Activated naive CD8-positive, alpha-beta T cell treated with anti-CD3 and anti-CD28 coated beads, Interleukin-2, amount 50 U/mL, for 24 hours (primary cell): ENCODE data around the gene MRPS34.

Source experiments
- ATAC-seq: fragments of 150-1000 bp; cut with Tn5 transposase; one replicate; pipeline ENCODE4 v1.10.0; 2021
- DNase-seq: peaks from one replicate; pipeline ENCODE4 v3.0.0; 2021
- H3K27ac Mint-ChIP-seq: one replicate; pipeline ENCODE4 v1.8.0; 2021; ENCODE audit warnings: mild to moderate bottlenecking, mixed read lengths
- H3K27me3 Mint-ChIP-seq: one replicate; pipeline ENCODE4 v1.8.0; 2021; ENCODE audit warnings: mixed read lengths
- H3K36me3 Mint-ChIP-seq: one replicate; pipeline ENCODE4 v1.8.0; 2021; ENCODE audit warnings: low read depth, mixed read lengths
- H3K4me1 Mint-ChIP-seq: one replicate; pipeline ENCODE4 v1.8.0; 2021; ENCODE audit warnings: mixed read lengths
- H3K4me3 Mint-ChIP-seq: one replicate; pipeline ENCODE4 v1.8.0; 2021; ENCODE audit warnings: mild to moderate bottlenecking, moderate library complexity, mixed read lengths
- H3K9me3 Mint-ChIP-seq: one replicate; pipeline ENCODE4 v1.8.0; 2021; ENCODE audit warnings: mixed read lengths

Gene MRPS34

DNA sequence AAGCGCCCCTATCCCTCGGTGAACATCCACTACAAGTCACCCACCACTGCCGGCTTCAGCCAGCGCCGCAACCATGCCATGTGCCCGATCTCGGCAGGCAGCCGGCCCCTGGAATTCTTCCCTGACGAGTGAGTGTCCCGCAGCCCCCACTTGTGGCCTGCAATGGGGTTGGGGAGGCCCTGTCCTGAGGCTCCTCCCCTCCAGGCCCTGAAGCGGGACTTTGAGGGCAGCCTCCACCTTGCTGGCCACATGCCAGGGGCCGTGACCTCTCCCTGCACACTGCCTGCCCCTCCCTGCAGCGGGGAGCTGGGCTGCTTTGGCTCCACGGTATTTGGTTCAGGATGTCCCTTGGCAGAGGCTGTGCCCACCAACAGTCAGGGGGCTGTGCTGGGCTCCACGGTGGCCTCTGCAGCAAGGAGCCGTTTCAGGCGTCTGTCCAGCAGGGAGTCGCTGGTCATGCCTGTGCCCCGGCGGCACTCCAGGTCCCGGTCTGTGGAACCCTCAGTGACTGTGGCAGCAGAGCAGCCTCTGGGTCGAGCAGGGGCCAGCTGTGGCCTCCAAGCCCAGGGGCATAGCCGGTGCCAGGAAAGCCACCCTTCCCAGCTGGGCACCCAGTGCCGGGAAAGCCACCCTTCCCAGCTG is 9.9 kb downstream of the MRPS34 start:
- DNase-seq (no peak), ATAC-seq (no peak)
- Mint-ChIP-seq H3K4me1 (no peaks in the 10 kb centered on the region), H3K4me3 (no peak overlapping the region), H3K9me3 (no peaks in the 10 kb centered on the region), H3K27ac (no peak overlapping the region), H3K27me3 (no peaks in the 10 kb centered on the region), H3K36me3 (peaks cover 5% of the 10 kb centered on the region)

DNA sequence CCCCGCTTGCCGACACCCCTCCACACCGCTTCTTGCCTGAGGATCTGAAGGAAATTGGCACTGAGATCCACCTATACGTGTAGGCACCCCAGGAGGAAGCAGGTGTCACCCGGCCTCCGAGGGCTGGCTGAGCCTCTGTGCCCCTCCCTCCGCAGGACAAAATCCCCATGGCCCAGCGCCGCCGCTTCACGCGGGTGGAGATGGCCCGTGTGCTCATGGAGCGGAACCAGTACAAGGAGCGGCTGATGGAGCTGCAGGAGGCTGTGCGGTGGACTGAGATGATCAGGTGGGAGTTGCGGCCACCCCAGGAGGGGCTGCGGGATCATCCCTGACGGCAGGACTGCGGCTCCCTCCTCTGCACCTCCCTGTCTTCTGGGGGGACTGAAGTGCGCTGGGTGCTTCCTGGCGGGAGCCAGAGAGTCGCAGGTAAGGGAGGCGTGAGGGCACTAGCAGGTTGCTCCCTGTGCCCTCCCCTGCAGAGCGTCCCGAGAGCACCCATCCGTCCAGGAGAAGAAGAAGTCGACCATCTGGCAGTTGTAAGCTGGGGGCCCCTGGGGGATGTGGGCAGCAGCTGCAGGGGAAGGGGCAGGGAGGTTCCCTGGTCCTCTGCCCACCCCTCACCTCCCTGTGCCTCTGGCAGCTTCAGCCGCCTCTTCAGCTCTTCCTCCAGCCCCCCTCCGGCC is 10.6 kb downstream of the MRPS34 start:
- H3K4me1 Mint-ChIP-seq = peaks cover 3% of the 10 kb centered on the region
- H3K27ac Mint-ChIP-seq = no peak overlapping the region
- no peak for ATAC-seq
- DNase-seq = no peak
- H3K9me3 Mint-ChIP-seq = no peaks in the 10 kb centered on the region
- H3K36me3 Mint-ChIP-seq = peaks cover 4% of the 10 kb centered on the region
- H3K27me3 Mint-ChIP-seq = no peaks in the 10 kb centered on the region
- no peak overlapping the region for H3K4me3 Mint-ChIP-seq

DNA sequence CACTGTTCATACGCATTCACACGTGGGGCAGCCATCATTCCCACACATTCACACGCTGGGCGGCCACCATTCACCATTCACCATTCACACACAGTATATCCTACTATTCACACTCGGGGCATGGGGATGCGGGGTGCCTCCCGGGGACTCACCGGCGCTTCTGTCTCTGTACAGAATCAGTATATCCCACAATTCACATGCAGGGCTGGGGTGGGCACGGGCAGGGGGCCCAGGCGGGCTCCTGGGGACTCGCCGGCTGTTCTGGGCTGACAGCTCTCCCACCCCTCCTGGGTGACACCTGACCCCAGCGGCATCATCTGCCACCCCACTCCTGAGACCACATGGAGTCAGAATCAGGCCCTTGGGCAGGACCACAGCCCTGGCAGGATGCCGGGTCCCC is 11.2 kb downstream of the MRPS34 start:
- H3K36me3 Mint-ChIP-seq = peaks cover 4% of the 10 kb centered on the region
- no peaks in the 10 kb centered on the region for H3K27me3 Mint-ChIP-seq
- ATAC-seq (no peak), DNase-seq (no peak)
- no peaks in the 10 kb centered on the region for H3K9me3 Mint-ChIP-seq
- no peak overlapping the region for H3K4me3 Mint-ChIP-seq
- no peak overlapping the region for H3K27ac Mint-ChIP-seq
- peaks cover 5% of the 10 kb centered on the region for H3K4me1 Mint-ChIP-seq

DNA sequence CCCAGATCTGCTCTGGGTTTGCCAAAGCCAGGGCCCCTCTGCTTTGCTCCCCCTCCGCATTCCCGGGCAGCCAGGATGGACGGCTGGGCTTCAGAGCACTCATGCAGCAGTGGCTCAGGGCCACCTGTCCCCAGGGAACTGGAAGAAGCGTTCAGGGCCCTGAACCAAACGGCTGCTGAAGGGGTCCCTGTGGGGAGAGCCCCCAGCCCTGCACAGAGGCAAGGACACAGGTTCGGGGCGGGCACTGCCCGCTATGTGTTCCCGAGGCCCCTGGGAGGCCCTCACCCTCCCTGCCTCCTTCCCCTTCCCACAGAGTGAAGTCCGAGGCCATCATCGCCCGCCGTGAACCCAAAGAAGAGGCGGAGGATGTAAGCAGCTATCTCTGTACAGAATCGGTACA is 12.0 kb downstream of the MRPS34 start:
- H3K4me3 Mint-ChIP-seq = no peak overlapping the region
- H3K36me3 Mint-ChIP-seq = peaks cover 4% of the 10 kb centered on the region
- H3K9me3 Mint-ChIP-seq = no peaks in the 10 kb centered on the region
- no peaks in the 10 kb centered on the region for H3K27me3 Mint-ChIP-seq
- peaks cover 7% of the 10 kb centered on the region for H3K4me1 Mint-ChIP-seq
- DNase-seq (no peak), ATAC-seq (no peak)
- no peak overlapping the region for H3K27ac Mint-ChIP-seq

DNA sequence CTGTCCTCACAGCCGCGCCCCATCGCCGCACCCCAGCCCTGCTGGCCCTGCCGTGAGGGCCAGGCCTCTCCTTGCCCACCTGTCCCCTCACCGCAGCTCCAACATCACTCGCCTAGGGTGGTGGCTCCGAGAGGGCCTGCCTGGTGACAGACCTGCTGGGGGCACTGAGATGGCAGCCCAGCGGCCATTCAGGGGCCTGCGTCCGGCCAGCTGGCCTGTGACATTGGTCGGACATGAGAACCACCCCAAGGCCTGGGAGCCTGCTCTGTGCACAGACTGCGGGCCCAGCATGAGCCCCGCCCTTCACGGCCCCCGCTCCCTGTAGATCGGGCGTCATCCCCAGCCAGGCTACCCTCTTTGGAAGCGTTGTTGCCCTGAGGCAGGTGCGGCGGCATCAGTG is 13.4 kb downstream of the MRPS34 start:
- Mint-ChIP-seq H3K27ac (no peak overlapping the region), H3K36me3 (peaks cover 4% of the 10 kb centered on the region)

DNA sequence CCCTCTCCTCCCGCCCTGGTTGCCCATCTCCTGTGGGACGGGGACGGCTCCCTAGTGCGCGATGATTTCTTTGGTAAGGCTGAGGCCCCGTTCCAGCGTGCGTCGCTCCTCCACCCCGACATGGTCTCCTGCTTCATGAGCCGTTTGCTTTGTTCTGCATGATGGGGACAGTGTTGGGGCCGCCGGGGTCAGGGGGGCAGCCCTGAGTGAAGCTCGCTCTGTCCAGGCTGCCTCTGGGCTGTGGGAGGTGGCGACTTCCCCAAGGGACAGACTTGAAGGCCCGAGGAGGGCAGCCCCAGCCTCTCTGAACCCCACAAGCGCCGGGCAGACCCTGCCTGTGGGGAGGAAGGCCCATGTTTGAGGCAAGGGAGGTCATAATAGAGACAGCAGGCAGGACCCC is 14.0 kb downstream of the MRPS34 start:
- Mint-ChIP-seq H3K4me1 (peaks cover 7% of the 10 kb centered on the region), H3K4me3 (no peak overlapping the region), H3K27me3 (no peaks in the 10 kb centered on the region), H3K9me3 (no peaks in the 10 kb centered on the region), H3K36me3 (peaks cover 4% of the 10 kb centered on the region), H3K27ac (no peak overlapping the region)
- DNase-seq = no peak
- no peak for ATAC-seq

More for the DNA sequence above, 13.4 kb downstream of the MRPS34 start:
- Mint-ChIP-seq H3K4me1 (peaks cover 7% of the 10 kb centered on the region), H3K9me3 (no peaks in the 10 kb centered on the region), H3K27me3 (no peaks in the 10 kb centered on the region), H3K4me3 (no peak overlapping the region)
- ATAC-seq (no peak), DNase-seq (no peak)

DNA sequence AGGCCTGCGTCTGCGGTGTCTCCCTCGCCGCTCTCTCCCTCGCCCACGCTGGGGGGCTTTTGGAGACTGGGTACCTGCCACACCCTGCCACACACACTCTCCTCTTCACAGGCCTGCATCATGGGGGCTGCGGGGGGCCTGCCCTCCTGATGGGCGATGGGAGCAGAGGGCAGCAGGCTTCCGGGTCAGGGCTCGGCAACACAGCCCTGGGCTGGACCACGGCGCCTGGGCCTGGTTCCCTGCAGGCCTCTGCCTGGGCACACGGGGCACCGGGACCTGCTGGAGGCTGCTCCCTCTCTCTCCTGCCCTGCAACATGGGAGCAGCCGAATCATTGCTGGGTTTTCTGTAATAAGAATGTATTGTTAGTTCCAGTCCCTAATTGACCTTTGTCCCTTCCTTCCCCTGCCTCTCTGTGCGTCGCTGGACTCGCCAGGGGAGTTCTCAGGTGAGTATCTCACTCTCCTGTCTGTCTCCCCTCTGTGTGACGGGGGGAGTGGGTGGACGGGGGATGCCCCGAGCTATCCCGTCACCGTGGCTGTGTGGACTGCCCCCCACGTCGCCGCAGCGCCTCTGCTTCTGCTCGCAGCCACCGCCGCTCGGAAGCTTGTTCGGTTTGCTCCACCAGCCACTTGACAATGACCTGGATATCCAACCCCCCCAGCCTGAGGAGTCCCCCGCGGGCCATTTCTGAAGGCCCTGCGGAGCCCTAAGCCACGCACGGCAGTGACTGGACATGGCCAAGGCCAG is 15.0 kb downstream of the MRPS34 start:
- H3K4me3 Mint-ChIP-seq = no peak overlapping the region
- no peaks in the 10 kb centered on the region for H3K9me3 Mint-ChIP-seq
- peaks cover 4% of the 10 kb centered on the region for H3K36me3 Mint-ChIP-seq
- no peak overlapping the region for H3K27ac Mint-ChIP-seq
- peaks cover 7% of the 10 kb centered on the region for H3K4me1 Mint-ChIP-seq
- no peaks in the 10 kb centered on the region for H3K27me3 Mint-ChIP-seq
- DNase-seq (no peak), ATAC-seq (no peak)

DNA sequence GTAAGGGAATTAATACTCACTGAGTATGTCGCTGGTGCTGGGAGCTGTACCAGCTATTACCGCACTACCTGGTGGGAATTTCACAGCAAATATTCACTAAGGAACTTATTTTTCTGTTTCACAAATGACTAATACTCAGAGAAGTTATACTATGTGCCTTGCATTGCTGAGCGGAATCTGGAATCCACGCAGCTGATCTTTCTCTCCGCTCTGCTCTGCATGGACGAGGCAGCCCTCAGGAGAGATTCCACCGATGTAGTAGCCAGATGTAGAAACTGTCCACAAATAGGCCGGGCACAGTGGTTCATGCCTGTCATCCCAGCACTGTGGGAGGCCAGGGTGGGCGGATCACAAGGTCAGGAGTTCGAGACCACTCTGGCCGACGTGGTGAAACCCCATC is 18.7 kb downstream of the MRPS34 start:
- Mint-ChIP-seq H3K9me3 (no peaks in the 10 kb centered on the region), H3K27ac (no peak overlapping the region), H3K4me1 (peaks cover 7% of the 10 kb centered on the region), H3K27me3 (no peaks in the 10 kb centered on the region), H3K36me3 (peaks cover 2% of the 10 kb centered on the region), H3K4me3 (no peak overlapping the region)
- ATAC-seq = no peak
- DNase-seq = no peak

DNA sequence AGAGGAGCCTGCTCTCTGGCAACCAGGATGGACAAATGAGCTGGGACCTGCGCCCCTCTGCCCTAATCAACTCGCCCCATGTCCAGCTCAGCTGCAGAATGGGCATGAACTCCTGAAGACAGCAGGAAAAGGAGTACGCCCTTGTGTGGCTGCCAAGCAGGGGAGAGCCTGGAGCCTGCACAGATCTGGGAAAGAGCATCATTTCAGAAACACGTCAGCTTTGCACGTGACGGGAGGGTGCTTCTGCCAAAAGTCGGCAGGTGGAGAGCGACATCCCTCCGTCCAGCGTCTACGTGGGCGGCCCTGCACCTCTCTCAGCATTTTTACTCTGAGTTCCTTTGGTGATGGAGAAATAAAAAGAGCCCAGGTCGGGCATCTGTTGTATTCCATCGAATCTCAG is 20.1 kb downstream of the MRPS34 start:
- peaks cover 2% of the 10 kb centered on the region for H3K36me3 Mint-ChIP-seq
- no peaks in the 10 kb centered on the region for H3K9me3 Mint-ChIP-seq
- DNase-seq = no peak
- H3K4me1 Mint-ChIP-seq = peaks cover 7% of the 10 kb centered on the region
- no peak for ATAC-seq
- no peaks in the 10 kb centered on the region for H3K27me3 Mint-ChIP-seq
- no peak overlapping the region for H3K27ac Mint-ChIP-seq
- H3K4me3 Mint-ChIP-seq = no peak overlapping the region

DNA sequence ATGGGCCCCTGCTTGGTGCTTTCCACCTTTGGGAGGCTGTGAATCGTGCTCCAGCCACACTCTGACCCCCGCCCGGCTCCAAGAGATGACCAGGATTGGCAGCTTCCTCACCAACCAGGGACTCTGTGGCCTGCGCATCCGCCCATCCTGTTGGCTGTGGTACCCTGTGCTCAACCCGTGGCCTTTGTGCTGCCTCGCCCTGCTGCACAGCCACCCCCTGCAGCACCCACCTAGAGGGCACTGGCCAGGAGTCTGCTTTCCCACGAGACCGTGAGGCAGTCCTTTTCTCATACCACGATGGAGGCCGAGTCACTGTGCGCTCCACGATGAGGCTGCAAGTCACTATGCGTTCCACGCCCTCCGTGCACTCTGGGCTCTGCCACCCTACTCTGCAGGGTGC is 21.0 kb downstream of the MRPS34 start:
- peaks cover 2% of the 10 kb centered on the region for H3K36me3 Mint-ChIP-seq
- peaks cover 2% of the 10 kb centered on the region for H3K4me1 Mint-ChIP-seq

DNA sequence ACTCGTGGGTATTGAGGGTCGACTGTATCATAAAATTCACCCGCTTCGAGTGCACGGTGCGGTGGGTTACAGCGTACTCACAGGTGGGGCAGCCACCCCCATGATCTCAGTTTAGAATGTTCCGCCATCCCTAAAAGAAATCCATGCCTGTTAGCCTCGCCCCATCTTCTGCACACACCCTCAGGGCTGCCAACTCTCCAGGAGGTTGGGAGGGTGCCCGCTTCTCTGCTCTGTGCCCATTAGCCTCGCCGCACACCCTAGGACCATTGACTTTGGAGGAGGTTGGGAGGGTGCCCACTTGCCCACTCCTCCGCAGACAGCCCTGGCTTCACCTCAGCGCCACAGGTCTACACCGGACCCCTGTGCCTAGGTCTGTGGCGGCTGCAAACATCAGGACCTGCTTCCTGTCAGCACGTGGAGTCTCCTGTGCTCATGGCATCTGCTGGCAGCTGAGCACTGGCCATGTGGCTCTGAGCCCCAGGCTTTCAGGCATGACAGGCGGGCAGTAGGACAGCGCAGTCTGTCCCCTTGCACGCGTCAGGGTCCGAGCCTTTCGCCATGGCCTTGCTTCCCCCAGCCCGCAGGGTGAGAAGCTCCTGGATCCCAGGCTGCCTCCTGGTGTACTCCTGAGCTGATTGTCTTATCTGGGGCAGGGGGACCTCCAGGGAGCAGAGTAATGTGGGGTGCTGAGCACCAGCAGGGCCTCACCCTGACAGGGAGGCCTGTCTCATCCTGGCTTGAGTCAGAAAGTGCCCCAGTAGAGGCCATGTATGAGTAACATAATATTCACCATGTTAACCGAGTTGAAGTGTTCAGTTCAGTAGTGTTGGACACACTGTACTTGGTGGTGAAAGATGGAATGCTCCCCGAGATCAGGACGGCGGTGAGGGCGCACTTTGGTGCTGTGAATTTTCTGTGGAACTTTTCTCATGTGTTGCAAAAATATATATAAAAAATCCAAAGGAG is 23.5 kb downstream of the MRPS34 start:
- H3K9me3 Mint-ChIP-seq = no peaks in the 10 kb centered on the region
- H3K36me3 Mint-ChIP-seq = peaks cover 2% of the 10 kb centered on the region
- H3K4me1 Mint-ChIP-seq = no peaks in the 10 kb centered on the region
- no peaks in the 10 kb centered on the region for H3K27me3 Mint-ChIP-seq
- DNase-seq (no peak), ATAC-seq (peak; percentile 30)
- H3K4me3 Mint-ChIP-seq = no peak overlapping the region
- H3K27ac Mint-ChIP-seq = no peak overlapping the region

More for the DNA sequence above, 21.0 kb downstream of the MRPS34 start:
- Mint-ChIP-seq H3K27ac (no peak overlapping the region), H3K4me3 (no peak overlapping the region), H3K27me3 (no peaks in the 10 kb centered on the region), H3K9me3 (no peaks in the 10 kb centered on the region)
- no peak for DNase-seq
- no peak for ATAC-seq

DNA sequence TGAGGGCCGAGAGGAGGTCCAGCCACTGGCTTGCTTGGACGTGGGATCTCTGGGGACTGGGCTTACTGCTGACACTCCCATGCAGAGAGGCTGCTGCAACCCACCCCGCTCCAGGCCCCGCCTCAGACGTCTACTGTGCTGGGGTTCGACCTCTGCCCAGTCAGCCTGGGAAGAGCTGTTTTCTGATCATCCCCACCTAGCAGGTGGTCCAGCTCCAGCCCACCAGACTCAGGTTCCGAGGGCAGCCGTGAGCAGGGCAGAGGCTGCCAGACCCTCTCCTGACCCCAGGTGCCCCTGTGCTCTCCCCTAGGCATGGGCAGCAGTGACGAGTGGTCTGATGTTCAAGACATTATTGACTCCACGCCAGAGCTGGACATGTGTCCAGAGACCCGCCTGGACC is 25.0 kb downstream of the MRPS34 start:
- DNase-seq (no peak), ATAC-seq (no peak)
- no peak overlapping the region for H3K27ac Mint-ChIP-seq
- no peaks in the 10 kb centered on the region for H3K9me3 Mint-ChIP-seq
- H3K36me3 Mint-ChIP-seq = peaks cover 2% of the 10 kb centered on the region
- H3K27me3 Mint-ChIP-seq = no peaks in the 10 kb centered on the region
- H3K4me1 Mint-ChIP-seq = no peaks in the 10 kb centered on the region
- H3K4me3 Mint-ChIP-seq = no peak overlapping the region

DNA sequence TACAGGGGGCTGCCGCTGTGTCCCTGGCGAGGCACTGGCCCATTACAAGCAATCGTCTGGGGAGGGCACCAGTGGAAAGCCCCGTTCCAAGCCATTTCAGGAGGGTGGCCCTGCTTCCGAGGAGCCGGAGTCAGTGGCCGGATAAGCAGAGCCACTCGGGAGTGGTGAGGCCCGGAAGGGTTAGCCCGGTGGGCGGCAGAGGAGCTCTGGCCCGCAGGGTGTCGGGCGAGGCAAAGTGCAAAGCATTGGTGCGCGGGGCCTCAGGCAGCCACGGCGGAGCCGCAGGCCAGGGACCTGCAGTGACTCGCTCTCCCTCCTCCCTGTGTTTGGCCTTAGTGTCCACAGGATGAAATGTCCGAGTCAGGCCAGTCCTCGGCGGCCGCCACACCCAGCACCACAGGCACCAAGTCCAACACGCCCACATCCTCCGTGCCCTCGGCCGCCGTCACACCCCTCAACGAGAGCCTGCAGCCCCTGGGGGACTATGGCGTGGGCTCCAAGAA is 26.2 kb downstream of the MRPS34 start:
- Mint-ChIP-seq H3K9me3 (no peaks in the 10 kb centered on the region), H3K4me3 (no peak overlapping the region), H3K36me3 (no peaks in the 10 kb centered on the region), H3K27me3 (no peaks in the 10 kb centered on the region), H3K4me1 (no peaks in the 10 kb centered on the region), H3K27ac (no peak overlapping the region)
- ATAC-seq (no peak), DNase-seq (no peak)
